Subcutaneous adipose tissue (tissue), 4 donors: ENCODE measurements around the gene LEMD3. TPM values are rescaled to one million over a fixed set of nuclear protein-coding genes. Genes with fewer than 3 reads are reported as not detected.

Source experiments
- total RNA-seq, 4 donors: library from RNA; depleted of rRNA; stranded (reverse); fragments of >200 nt; gene quantifications; one replicate each; pipeline ENCODE4 v1.1.0, GENCODE V29; 2016
- TF ChIP-seq, protein P1 (sequence below): fragments of 450-650 bp; IDR thresholded peaks from one replicate; pipeline ENCODE4 v1.5.1; 2016; ENCODE audit warnings: low read depth, mild to moderate bottlenecking, control low read depth, antibody characterized with exemption, moderate library complexity

LEMD3 gene
- total RNA-seq, 4 donors from 2014 or later = 20.0 to 36.0 (median 26.0) TPM

DNA sequence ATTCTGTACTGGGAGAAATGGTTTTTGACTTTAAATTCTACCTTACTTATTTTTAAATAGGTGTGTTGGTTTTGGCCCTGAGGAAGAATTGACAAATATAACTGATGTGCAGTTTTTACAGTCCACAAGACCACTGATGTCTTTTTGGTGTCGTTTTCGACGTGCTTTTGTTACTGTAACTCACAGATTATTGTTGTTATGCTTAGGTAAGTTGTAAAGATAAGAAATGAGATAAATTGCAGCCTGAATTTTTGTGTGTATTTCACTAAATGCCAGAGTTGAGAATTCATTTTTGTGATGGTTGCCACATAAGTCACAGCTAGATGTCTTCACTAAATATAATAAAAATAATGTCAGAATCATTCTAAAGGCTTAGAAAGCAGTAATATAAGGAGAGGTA lies 69.2 kb downstream of the LEMD3 start:
- TF ChIP-seq, protein P1, sequence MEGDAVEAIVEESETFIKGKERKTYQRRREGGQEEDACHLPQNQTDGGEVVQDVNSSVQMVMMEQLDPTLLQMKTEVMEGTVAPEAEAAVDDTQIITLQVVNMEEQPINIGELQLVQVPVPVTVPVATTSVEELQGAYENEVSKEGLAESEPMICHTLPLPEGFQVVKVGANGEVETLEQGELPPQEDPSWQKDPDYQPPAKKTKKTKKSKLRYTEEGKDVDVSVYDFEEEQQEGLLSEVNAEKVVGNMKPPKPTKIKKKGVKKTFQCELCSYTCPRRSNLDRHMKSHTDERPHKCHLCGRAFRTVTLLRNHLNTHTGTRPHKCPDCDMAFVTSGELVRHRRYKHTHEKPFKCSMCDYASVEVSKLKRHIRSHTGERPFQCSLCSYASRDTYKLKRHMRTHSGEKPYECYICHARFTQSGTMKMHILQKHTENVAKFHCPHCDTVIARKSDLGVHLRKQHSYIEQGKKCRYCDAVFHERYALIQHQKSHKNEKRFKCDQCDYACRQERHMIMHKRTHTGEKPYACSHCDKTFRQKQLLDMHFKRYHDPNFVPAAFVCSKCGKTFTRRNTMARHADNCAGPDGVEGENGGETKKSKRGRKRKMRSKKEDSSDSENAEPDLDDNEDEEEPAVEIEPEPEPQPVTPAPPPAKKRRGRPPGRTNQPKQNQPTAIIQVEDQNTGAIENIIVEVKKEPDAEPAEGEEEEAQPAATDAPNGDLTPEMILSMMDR = no peak

GRCh38 chr12:65248656-65249633 lies 79.6 kb downstream of the LEMD3 start:
- TF ChIP-seq, protein P1 = no peak

DNA sequence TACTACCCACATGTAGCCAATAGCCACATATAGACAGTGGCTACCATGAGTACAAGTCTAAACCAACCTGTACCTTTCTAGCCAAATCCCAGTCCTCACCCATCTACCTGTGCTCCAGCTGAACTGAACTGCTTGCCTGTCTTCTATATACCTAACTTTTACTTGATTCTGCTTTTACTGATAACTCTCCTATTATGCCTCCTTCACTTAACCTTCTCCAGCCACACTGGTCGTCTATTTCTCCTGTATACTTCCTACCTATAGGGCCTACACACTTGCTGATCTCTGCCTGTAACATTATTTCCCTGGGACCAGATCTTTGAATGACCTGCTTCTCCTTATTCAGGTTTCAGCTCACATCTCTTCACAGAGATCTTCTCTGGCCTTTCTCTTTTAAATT lies 83.1 kb downstream of the LEMD3 start:
- TF ChIP-seq, protein P1 = no peak

- TF ChIP-seq, protein P1 = no peak
Measured at GRCh38 chr12:65257986-65258385, 88.6 kb downstream of the LEMD3 start.

DNA sequence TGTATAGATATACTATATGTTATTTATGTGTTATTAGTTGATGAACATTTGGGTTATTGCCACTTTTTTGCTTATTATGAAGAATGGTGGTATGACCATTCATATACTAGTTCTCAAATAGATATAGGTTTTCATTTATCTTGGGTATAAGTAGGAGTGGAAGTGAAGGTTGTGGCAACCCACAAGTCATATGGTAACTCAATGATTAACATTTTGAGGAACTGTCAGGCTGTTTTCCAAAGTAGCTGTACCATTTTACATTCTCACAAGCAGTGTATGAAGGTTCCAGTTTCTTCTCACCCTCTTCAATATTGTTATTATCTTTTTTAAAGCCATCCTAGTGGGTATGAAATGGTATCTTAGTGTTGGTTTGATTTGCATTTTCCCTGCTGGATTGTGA lies 90.1 kb downstream of the LEMD3 start:
- TF ChIP-seq, protein P1 = no peak

- TF ChIP-seq, protein P1 = no peak
Measured at GRCh38 chr12:65263777-65264176, 94.4 kb downstream of the LEMD3 start.

- TF ChIP-seq, protein P1 = no peak
Measured at GRCh38 chr12:65266408-65266807, 97.0 kb downstream of the LEMD3 start.
